Measurements from ENCODE around the gene SLC35A1. TPM values are rescaled to one million over a fixed set of nuclear protein-coding genes. Genes with fewer than 3 reads are reported as not detected.

SLC35A1 gene
- total RNA-seq, 1 donor from 2014 or later = 15.3 TPM

- no peaks in the 10 kb centered on the region for H3K27me3 Mint-ChIP-seq (ENCODE audit: low read depth)
- no peak for TF ChIP-seq CTCF (conservative IDR thresholded peaks at IDR 0.05)
- peaks cover 3% of the 10 kb centered on the region for H3K36me3 Mint-ChIP-seq (ENCODE audit: low read depth)
- H3K9me3 Mint-ChIP-seq = no peaks in the 10 kb centered on the region
- no peak overlapping the region for H3K27ac Mint-ChIP-seq (ENCODE audit: unreplicated experiment)
- no peaks in the 10 kb centered on the region for H3K4me1 Mint-ChIP-seq
- no peak for DNase-seq (ENCODE audit: low read depth, low spot score)
- no peak overlapping the region for H3K4me3 Mint-ChIP-seq
Measured at GRCh38 chr6:87501809-87502572, 29.2 kb downstream of the SLC35A1 start.

GRCh38 chr6:87504441-87504840, 31.7 kb downstream of the SLC35A1 start:
- Mint-ChIP-seq H3K27ac (ENCODE audit: unreplicated experiment) (no peak overlapping the region), H3K36me3 (ENCODE audit: low read depth) (peaks cover 8% of the 10 kb centered on the region), H3K27me3 (ENCODE audit: low read depth) (no peaks in the 10 kb centered on the region), H3K4me3 (no peak overlapping the region), H3K9me3 (no peaks in the 10 kb centered on the region), H3K4me1 (no peaks in the 10 kb centered on the region)
- TF ChIP-seq CTCF (conservative IDR thresholded peaks at IDR 0.05) = no peak
- DNase-seq (ENCODE audit: low read depth, low spot score) = no peak

GRCh38 chr6:87514831-87515230, 42.1 kb downstream of the SLC35A1 start:
- Mint-ChIP-seq H3K9me3 (no peaks in the 10 kb centered on the region), H3K36me3 (ENCODE audit: low read depth) (peaks cover 12% of the 10 kb centered on the region), H3K4me1 (no peaks in the 10 kb centered on the region), H3K27me3 (ENCODE audit: low read depth) (no peaks in the 10 kb centered on the region), H3K4me3 (no peak overlapping the region), H3K27ac (ENCODE audit: unreplicated experiment) (no peak overlapping the region)
- TF ChIP-seq CTCF (conservative IDR thresholded peaks at IDR 0.05) = no peak
- no peak for DNase-seq (ENCODE audit: low read depth, low spot score)

- Mint-ChIP-seq H3K27ac (ENCODE audit: unreplicated experiment) (no peak overlapping the region), H3K27me3 (ENCODE audit: low read depth) (no peaks in the 10 kb centered on the region), H3K4me1 (no peaks in the 10 kb centered on the region), H3K36me3 (ENCODE audit: low read depth) (peaks cover 10% of the 10 kb centered on the region), H3K4me3 (no peak overlapping the region), H3K9me3 (no peaks in the 10 kb centered on the region)
- no peak for DNase-seq (ENCODE audit: low read depth, low spot score)
- TF ChIP-seq CTCF (conservative IDR thresholded peaks at IDR 0.05) = no peak
Measured at GRCh38 chr6:87518453-87518852, 45.7 kb downstream of the SLC35A1 start.

- no peak for DNase-seq (ENCODE audit: low read depth, low spot score)
- TF ChIP-seq CTCF (conservative IDR thresholded peaks at IDR 0.05) = no peak
- no peak overlapping the region for H3K27ac Mint-ChIP-seq (ENCODE audit: unreplicated experiment)
- H3K27me3 Mint-ChIP-seq (ENCODE audit: low read depth) = no peaks in the 10 kb centered on the region
- H3K9me3 Mint-ChIP-seq = no peaks in the 10 kb centered on the region
- no peaks in the 10 kb centered on the region for H3K4me1 Mint-ChIP-seq
- H3K4me3 Mint-ChIP-seq = no peak overlapping the region
- peaks cover 6% of the 10 kb centered on the region for H3K36me3 Mint-ChIP-seq (ENCODE audit: low read depth)
Measured at GRCh38 chr6:87522686-87523085, 49.9 kb downstream of the SLC35A1 start.

Data from neural crest cell (in vitro differentiated cells).